Measurements from ENCODE around the gene HIVEP2.

HIVEP2 gene

DNA sequence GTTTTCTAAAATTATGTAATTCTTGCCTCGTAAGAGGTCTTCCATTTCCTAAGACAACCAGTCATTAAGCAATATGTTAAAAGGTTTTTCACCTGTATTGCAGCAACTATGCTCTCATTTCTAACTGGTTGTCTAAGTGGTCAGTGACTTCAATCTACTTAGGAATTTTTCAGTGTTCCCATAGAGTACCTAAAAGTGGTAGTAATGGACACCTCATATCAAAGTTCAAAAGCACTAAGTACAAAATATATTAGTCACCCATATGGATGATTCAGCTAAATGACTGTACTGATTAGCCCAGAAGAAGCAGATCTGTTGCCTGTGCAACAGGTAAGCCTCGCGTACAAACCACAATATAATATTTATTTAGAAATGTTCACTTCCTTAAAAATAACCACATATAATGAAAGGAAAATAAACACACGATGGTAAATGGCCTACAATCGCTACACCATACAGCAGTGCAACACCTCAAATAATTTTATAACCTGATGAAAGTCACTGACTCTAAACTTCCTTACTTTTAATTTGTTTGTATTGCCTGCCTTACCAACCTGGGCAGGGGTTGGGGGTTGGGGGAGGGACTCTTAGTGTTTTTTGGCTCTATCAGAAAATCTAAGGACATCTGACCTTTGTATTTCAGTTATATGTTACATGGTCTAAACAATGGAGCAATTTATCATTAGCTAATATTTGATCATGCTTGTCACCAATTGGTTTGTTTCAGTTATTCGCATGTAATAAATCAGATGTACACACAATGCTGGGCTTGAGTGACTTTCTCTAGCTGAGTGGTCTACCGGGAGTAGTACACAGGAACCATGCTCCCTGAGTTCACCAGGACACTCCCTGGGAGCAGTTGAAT lies 105.9 kb downstream of the HIVEP2 start:
- DNase-seq: no peak

DNA sequence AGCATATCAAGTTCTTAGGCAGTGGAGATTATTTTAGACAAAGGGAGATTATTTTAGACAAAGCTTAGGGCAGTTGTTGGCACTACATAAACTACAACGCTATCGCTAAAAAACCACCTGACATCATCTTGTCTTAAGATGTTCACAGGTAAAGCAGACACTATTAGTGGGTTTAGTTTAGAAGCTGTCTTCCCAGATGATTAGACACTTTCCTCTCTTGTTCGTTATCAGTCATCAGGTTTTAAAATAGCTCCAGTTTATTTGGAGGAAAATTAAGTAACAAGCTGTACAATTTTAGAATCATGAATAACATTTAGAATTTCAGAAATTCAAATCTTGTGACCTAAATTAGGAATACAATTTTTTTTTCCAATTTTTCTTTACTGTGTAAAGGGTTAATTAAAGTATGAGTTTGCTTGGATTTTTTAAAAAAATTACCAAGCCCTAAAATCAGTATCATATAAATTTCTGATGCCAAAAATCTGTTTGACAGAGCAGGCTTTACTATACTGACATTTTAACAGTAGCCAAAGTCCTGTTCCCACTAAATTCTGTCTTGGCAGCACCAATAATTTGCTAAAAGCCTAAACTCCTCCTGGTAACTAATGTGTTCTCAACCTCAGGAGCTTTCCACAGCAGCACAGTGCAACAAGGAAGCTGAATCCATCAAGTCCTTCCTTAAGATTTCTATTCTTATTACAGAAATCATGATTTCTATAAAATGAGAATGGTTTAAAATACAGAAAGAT lies 109.0 kb downstream of the HIVEP2 start:
- no peak for DNase-seq

DNA sequence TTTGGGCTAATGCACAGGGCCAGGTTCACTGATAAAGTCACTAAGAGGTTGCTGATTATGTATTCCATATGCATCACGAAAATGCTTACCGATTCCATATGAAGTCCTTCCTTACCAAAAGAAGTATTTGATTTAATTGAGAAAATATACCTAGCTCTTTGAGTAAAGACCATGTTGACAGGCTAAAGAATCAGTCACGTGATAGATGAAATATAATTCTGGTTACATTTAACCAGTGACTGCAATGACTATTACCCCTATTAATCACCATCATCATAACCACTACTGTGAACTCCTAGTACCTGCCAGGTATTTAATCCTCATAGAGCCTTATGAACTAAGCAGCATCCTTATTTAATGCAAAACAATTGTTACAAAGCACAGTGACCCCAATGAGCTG lies 110.1 kb downstream of the HIVEP2 start:
- no peak for DNase-seq

DNA sequence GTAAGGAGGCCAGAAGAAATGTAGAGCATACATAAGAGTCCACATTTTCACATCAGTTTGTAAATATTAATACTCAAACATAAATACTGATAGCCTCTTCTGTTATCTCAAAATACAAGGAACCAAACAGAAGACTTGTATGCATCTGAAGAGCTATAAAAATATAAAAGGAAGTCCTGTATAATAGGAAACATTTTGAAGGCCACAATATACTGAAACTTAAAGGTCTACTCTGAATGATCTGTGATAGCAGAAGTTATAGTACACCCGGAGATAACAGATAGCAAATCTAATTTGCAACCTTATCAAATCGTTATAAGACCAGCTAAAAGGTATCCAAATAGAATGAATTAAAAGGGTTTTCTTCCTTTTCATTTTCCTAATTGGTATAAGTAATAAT lies 111.2 kb downstream of the HIVEP2 start:
- DNase-seq: no peak

DNA sequence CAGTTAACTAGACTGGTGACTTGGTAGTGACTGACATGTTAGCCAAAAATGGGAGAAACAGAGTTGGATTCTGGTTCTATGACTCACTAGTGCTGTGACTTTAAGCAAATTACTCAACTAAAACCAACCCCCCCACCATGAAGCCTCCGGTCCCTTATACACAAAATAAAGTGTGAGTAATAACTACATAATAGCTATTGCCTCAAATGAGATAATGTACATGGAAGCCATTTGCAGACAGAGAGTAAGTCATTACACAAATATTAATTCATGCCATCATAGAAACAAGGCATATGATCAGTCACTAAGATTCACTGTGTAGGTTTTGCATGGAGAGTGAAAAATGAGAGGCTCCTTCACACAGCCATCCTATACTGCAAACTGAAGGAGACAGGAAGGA lies 111.9 kb downstream of the HIVEP2 start:
- DNase-seq: no peak

DNA sequence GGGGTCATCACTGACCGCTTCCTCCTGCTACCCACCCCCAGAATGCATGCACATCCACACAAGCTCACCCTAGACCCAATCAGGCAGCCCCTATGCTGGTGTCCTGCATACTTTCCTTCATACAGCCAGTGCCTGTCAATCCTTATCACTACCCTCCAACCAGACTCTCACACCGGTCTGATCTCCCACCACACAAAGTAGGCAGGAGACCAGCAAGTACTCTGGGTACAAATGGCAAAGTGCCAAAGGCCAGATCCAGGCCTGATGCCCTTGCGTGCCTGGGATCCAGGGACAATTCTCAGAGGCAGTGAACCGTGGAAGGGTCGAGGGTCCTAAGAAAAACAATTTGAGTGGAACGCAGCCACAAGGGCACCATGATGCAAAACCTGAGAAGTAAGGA lies 114.2 kb downstream of the HIVEP2 start:
- DNase-seq: no peak

DNA sequence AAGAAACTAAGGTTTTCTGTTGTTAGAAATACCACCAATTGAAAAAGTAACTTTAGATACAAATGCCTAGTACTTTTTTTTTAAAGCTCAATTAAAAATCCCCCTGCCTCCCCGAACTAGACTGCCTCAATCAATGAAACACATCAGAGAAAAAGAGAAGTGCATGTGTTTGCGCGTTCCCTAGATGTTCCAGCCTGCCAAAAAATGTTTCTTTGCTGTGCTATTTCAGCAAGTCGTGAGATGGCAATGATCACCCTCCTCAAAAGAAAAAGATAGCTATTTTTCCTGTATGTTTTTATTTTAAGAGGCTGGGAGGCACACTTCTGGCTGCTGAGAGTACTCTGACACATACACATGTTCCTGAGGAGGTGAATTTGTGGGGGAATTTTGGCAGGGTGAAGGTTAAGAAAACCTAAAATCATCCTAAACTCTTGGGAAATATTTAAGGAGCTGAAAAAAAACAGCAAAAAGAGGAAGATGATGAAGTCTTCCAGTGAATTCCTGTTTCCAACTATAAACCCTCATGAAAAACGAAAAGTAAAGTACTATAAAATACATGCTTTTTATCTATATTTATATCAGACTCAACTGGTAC lies 114.8 kb downstream of the HIVEP2 start:
- DNase-seq: no peak

DNA sequence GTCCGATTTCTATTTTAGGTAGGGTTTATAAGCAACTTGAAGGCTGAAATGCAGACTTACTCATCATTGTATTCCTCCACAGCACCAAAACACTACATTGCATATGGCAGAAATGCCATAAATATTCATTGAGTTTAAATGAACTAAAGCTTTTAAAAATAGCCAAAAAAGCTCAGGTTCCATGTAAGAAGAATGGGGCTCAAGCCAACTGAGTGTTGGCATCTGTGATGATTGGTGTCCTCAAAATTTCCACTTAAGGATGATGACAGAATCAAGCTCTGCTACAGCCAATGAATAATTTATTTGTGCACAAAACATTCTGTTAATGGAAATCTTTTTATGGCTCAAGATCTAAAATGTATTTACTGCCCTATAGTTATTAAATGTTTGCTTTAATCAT lies 115.4 kb downstream of the HIVEP2 start:
- DNase-seq: no peak

DNA sequence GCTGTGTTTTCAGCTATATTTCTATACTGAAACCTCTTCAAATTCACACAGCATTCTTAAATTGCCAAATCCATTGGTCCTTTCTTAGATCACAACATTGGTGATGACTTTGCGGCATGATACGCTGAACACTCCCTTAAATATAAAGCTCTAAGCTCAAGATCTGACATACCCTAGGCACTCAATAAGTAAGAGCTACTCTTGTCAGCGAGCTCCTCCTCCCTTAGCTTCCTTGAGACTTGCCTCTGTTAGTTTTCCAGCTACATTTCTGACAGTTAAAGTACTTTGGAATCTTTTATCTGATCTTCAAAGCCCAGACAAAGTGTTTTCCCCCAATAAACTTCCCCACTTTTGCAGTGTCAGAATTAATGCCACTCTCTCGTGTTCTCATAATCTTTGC lies 117.0 kb downstream of the HIVEP2 start:
- DNase-seq: no peak

DNA sequence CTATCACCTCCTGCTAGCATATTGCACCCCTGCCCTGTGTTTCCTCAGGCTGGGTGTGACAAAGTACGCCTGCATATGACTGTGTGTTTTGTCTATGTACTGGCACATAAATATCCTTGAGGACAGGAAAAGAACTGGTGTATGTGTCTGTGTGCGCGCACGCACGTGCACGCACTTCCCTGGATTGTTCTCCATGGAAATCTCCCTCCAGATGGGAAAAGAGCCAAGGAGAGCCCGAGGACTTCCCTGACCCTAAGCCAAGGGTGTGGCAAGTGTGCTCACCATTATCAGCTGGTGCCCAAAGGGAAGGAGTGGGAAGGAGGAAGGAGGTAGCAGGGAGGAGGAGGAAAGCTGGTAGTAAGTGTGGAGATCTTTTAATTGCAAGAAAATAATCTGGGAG lies 117.6 kb downstream of the HIVEP2 start:
- no peak for DNase-seq

DNA sequence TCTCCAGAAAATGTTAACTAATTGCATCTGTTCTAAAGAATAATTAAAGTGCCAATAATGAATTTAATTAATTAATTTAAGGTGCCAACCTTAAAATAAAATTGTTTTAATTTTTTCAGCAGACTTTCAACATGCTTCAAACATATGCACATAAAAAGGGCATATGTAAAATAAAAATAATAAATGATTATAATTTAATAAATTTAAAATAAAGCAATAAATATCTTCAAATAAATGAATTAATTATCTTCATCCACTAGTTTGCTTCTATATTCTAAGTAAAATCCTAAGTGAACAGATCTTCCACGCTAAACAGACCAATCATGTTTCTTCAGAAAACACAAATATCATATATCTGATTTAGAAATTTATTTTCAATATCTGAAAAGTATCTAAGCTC lies 119.2 kb downstream of the HIVEP2 start:
- DNase-seq: no peak

DNA sequence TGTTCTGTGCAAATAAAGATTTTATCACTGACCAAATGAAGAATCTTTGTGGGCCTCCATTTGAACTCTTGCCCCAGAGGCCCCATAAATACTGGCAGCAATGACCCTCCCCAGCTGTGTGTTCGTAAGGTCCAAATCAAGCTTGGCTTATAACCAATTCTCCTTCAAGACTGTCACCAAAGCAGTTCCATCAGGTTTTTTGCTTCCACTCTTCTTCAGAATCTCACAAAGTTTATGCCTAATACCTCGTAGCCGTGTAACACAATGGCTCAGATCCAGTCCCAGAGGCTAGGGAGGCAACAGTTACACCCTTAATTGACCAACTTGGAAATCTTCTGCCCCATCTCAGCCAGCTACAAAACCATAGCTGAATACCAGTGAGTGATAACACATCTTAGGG lies 120.5 kb downstream of the HIVEP2 start:
- no peak for DNase-seq

DNA sequence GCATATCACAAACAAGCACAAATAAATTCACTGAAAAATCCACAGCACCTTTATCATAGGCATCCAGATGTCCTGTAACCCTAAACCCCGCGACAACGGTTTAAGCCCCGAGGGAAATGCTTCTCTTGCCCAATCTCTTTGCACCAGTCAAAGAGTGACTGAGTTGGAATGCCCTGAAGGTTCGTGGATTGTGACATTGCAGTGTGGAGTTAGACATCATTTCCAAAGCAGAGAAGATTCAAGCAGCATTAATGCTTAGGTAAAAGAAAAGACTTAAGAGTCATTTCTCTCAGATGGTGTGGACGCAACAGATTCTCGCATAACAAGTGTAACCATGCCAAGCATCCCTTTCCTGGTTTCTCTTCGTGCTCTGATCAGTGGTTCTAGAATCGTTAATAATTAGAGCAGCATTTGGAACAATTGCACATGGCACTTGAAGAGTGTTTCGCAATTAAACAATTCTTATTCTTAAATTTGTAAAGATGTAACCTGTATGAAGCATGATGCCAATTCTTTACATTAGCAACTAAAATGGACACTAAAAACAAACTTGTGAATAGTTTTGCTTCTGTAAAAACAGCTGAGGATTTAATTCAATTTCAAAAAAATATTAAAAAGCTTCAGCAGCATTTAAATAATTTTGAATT lies 121.6 kb downstream of the HIVEP2 start:
- no peak for DNase-seq

DNA sequence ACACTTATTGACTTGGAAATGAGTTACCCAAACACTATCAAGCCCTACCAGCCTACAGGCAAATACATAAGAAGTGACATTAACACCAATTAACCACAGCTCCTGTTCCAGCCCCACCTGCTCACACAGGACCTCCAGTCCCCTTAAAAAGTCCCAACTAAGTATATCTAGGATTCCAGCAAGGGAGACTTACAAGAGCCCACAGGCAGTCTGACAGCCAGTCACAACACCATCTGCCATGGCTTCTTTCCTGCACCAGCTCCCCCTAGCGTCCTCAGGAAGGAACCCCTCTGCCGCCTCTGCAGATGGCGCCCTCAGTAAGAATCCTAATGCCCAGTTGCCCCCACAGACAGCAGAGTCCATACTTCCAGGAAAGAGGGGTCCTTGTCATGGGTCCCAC lies 122.1 kb downstream of the HIVEP2 start:
- no peak for DNase-seq

DNA sequence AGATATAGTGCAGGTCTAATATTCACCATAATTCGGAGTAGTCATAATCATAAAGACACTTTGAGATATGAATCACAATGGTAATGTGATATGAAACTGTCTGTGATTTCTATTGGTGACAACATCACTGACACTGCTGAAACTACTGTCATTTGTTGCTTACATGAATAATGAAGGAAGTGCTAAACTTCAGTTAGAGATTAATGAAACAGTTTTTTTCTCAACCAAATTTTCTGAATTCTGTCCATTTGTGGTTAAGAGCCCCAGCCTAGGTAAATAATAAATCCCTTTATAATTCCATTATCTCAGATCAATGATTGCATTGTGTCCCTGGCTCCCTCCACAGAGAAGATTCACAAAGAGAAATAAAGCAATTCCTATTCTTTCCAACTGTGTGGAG lies 122.6 kb downstream of the HIVEP2 start:
- no peak for DNase-seq

DNA sequence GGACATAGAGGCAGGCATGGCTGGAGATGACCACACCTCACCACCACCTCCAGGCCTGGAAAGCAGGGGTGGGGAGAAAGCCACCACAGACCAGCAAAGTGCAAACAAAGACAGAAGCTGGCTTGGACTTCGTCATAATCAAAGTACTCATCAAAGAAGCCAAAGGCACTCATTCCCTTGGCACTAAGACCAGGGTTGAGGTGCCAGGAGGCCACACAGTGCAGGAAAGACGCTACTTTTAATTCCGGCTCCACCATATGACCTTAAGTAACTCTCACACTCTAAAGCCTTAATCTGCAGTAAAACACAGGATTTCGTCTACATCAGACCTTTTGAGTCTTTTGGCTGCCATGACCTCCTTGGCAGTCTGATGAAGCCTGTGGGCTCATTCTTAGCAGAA lies 123.1 kb downstream of the HIVEP2 start:
- DNase-seq: no peak

DNA sequence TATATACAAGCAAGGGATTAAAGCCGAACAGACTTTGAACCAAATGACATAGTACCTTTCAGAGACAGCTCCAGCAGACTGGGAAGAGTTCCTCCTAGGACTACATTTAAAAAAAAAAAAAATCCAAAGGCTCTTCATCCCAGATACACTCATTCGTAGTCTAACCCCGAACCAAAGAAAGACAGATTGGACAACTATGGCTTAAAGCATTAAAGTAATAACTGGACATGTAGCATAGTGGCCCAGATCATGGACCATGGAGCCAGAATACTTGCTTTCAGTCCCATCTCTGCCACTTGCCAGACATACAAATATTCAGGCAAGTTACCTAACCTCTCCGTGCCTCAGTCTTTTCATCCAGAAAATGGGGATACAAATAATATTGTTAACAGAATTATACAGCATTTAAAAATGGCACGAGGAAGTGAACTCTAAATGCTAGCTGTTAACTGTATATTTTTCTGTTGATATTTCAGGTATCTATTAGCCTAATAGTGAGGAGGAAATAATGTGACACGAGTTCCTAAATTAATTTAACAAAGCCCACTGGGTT lies 123.7 kb downstream of the HIVEP2 start:
- no peak for DNase-seq

DNA sequence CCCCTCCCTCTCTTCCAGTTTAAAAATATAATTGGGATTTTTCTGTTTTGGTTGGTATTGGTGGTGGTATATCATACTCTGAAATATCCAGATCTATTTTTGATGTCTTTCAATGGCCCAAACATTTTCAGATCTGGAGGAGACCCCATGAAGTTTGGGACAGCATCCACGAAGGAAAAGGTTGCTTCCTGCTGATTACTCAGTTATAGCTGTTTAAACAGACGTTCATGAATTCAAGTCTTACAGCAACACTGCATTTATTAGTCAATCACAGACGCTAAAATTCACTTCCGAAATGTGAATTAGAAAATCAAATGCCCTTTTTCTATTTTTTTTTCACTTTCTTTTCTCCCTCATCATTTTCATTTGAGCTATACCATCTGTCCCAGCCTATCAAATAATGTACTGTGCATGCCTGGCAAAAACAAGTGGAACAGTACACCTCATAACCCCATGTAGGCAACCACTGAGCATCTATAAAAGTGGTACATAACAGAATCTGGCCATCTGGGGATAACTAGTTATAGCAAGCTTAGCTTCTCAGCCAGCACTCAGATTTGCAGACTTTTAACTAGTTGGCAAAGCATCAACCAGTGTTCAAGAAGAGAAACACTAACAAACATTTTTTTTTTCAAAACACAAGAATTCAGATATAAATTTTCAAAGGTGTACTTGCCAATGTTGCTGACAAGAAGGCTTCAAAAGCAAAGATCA lies 124.5 kb downstream of the HIVEP2 start:
- DNase-seq: no peak

DNA sequence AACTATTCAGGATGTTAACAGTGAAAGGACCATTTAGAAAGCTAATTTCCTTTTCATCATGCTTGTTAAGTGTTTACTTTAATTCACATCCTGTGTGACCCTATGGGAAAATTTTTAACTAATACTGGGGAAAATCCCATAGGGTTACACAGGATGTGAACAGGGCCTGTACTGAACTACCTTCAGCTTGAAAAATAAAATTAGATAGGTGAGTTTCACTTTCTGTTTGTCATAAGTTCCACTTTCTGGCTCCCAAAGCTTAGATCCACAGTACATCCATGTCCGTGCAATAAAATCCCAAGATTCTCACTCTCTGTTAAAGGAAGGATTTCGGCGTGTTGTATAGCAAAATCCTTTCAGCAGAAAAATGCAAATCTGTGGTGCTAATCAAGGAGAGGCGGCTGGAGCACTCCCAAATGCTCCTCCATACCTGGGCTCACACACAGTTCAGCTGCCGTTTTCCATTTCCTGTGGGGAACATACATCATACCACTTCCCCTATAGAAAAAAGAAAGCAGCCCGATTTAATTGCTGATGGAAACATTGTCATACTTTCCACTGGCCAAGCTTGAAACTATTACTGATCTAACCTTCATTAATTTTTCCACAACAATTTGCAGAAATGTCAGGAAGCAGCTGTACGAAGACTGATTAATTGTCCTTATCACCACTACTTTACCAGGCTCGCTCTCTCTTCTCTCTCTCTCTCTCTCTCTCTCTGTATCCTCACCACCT lies 125.2 kb downstream of the HIVEP2 start:
- DNase-seq: no peak

DNA sequence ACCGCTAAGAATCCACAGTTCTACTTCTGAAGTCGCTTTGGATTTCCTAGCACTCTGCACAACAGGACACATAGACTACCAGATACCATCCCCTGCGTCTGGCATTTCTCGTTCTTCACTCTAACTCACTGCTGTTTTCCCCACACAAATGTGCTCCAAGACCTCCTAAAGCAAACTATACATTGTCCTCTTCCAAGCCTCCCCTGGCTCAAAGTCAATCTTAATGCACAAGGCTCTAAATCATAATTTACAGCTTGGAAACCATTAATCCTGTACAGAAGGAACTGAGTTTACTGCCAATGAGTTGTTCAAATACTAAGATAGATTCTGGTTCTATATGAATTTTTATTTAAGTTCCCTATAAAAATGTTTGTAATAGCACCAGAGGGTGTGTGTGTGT lies 128.5 kb downstream of the HIVEP2 start:
- no peak for DNase-seq

DNA sequence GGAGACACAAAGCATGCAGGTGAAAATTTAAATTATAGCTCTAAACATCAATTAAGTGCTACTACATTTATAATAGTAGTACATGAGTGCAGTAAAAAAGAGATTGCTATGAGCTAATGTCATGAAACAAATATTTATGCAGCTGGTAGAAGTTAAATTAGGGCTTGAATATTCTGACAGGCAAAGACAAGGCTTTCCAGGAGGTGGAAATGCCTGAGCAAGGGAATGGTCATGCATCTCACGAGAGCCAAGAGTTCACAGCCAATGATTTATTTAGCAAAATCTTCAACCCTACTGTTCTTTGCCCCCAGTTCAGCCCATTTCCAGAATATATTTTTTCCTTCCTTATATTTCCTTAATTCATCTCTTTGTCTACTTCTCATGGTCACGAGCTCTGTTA lies 128.9 kb downstream of the HIVEP2 start:
- no peak for DNase-seq

DNA sequence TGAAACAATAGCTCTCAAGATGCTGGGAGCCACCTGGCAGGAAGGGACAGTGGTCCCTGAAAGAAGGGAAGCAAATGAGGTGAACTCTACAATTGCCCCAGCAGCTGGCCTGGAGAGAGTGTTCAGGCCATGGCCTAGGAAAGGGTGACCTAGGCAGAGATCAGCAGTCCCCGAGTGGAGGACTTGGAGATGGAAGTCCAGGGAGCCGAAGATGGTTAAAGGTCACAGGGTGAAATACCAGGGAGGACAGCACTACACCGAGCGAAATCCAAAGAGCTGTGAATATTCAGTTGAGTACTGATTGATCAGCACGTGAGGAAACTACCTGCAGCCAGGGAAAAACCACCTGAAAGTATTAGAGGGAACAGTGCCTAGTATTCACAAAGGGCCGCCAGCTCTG lies 133.1 kb downstream of the HIVEP2 start:
- no peak for DNase-seq
